LNCaP clone FGC (cell line): ENCODE data around the gene MBNL3.

ENCODE experiments used
- DNase-seq: peaks from one replicate; pipeline ENCODE4 v3.0.0-alpha.2; 2011; ENCODE audit warnings: low read depth
- H3K4me3 ChIP-seq: 2 replicates; pipeline ENCODE4 v1.5.1; 2011; ENCODE audit warnings: mild to moderate bottlenecking, low read depth, low read length, control low read depth
- CTCF ChIP-seq: IDR thresholded peaks from 2 replicates; pipeline ENCODE4 v1.5.1; 2012; ENCODE audit warnings: mild to moderate bottlenecking; ENCODE audit not compliant: control insufficient read depth, insufficient read depth; ENCODE audit errors: extremely low read depth

The MBNL3 gene

GRCh38 chrX:132482632-132483031 is 6.2 kb downstream of the MBNL3 start:
- DNase-seq = no peak
- no peak overlapping the region for H3K4me3 ChIP-seq
- no peak for TF ChIP-seq CTCF

- DNase-seq = no peak
- no peak for TF ChIP-seq CTCF
- no peak overlapping the region for H3K4me3 ChIP-seq
Observed at GRCh38 chrX:132481449-132481848, 7.4 kb downstream of the MBNL3 start.

GRCh38 chrX:132480581-132481203 is 8.1 kb downstream of the MBNL3 start:
- H3K4me3 ChIP-seq = peak overlapping the region; percentile 12
- peak; percentile 53 for DNase-seq
- TF ChIP-seq CTCF = no peak

DNA sequence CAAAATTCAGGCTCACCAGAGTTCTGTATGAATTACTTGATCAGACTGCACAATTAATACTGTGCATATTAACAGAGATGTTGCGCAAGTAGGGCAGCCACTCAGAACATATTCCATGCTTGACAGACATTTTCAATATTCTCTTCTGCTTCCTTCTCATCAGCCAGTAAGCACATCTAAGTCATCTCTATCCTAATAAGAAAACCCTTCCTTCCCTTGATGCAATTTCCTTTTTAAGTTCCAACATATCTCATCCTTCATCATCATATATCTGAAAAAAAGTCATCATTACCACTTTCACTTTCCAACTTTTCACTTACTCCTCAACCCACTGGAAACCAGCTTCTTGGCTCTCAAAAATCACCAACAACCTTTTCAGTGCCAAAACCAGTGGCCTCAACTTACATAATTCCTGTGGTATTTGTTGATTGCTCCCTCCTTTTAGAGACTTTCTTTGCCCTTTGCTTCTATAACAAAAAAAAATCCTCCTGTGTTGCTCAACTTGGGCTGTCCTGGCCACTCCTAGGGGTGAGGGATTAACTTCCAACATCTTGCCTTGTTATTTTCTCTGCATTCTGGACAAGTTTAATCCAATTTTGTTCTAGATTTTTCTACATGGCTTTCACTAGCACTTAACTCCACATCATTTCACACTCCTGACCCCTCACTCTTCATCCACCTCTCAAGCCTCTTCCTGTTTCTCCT is 14.1 kb downstream of the MBNL3 start:
- no peak for TF ChIP-seq CTCF
- no peak overlapping the region for H3K4me3 ChIP-seq
- DNase-seq = no peak

GRCh38 chrX:132472397-132472796 is 16.4 kb downstream of the MBNL3 start:
- H3K4me3 ChIP-seq = no peak overlapping the region
- no peak for DNase-seq
- TF ChIP-seq CTCF = no peak

DNA sequence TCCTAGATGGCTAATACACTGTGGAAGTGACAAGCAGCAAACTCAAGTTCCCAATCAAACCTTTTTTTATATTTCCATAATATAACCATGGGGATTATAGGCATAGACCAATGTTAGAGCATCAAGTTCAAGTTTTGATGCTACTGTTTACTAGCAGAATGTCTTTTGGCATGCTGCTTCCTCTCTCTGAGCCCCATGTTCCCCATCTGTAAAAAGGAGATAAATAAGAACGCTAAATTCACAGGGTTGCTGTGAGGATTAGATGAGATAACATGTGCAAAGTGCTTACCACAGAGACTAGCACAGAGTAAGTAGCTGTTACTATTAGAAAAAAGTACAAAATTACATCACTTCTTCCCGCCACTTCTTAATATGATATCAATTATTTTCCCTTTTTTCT is 18.0 kb downstream of the MBNL3 start:
- no peak overlapping the region for H3K4me3 ChIP-seq
- DNase-seq = no peak
- no peak for TF ChIP-seq CTCF

- no peak overlapping the region for H3K4me3 ChIP-seq
- no peak for DNase-seq
- TF ChIP-seq CTCF = no peak
Observed at GRCh38 chrX:132470179-132470578, 18.7 kb downstream of the MBNL3 start.
